ENCODE data around the gene PSG1. TPM values are rescaled to one million over a fixed set of nuclear protein-coding genes. Genes with fewer than 3 reads are reported as not detected.
"Not testable (repeated sequence)": the region's sequence is repeated elsewhere in the genome, so short reads cannot be mapped to it uniquely, and the experiment has no call there.

Gene PSG1
- total RNA-seq, 2 donors from 2014 or later: not detected

GRCh38 chr19:42875881-42876280 is 3.6 kb downstream of the PSG1 start:
- H3K9me3 ChIP-seq; H3K4me1 ChIP-seq; H3K27ac ChIP-seq; DNase-seq; H3K36me3 ChIP-seq (replicated peaks in 1 of 2; ENCODE audit: insufficient read depth in 1 of 2, low read depth in 2 of 2); intact Hi-C loops (cut with DNase I); H3K4me3 ChIP-seq; ATAC-seq; H3K27me3 ChIP-seq: not testable (repeated sequence)
- 0 to 25% methylated on average over 1 of the region's 1 CpG for WGBS, 2 donors

- H3K9me3 ChIP-seq; ATAC-seq; H3K4me1 ChIP-seq; DNase-seq; H3K27me3 ChIP-seq; intact Hi-C loops (cut with DNase I); H3K36me3 ChIP-seq (replicated peaks in 1 of 2; ENCODE audit: insufficient read depth in 1 of 2, low read depth in 2 of 2); H3K4me3 ChIP-seq: not testable (repeated sequence)
- peak overlapping the region in 1 of 4 donors; percentile 10 for H3K27ac ChIP-seq
- 57% methylated on average over 4 of the region's 4 CpGs for WGBS, 2 donors
These were observed 4.4 kb downstream of the PSG1 start for GRCh38 chr19:42874901-42875813.

- H3K9me3 ChIP-seq; H3K27me3 ChIP-seq; H3K4me1 ChIP-seq; H3K36me3 ChIP-seq (replicated peaks in 1 of 2; ENCODE audit: insufficient read depth in 1 of 2, low read depth in 2 of 2); H3K4me3 ChIP-seq; intact Hi-C loops (cut with DNase I); H3K27ac ChIP-seq; DNase-seq; ATAC-seq: not testable (repeated sequence)
- WGBS, 2 donors: 64 to 73% methylated on average over 3 of the region's 3 CpGs
These were observed 5.4 kb downstream of the PSG1 start for GRCh38 chr19:42874136-42874535.

- H3K4me1 ChIP-seq: no peaks in the 10 kb centered on the region
- DNase-seq (no peak), ATAC-seq (no peak)
- no peaks in the 10 kb centered on the region for H3K36me3 ChIP-seq (replicated peaks in 1 of 2; ENCODE audit: insufficient read depth in 1 of 2, low read depth in 2 of 2)
- H3K27ac ChIP-seq: no peak overlapping the region
- no peak overlapping the region for H3K4me3 ChIP-seq
- no peaks in the 10 kb centered on the region for H3K9me3 ChIP-seq
- 44 to 50% methylated on average over 3 of the region's 3 CpGs for WGBS, 2 donors
- TF ChIP-seq POLR2A (IDR thresholded peaks at IDR 0.05) (no peak), CTCF (IDR thresholded peaks at IDR 0.05) (no peak)
- H3K27me3 ChIP-seq: no peaks in the 10 kb centered on the region
- intact Hi-C loops (cut with DNase I): no loop called here
These were observed 6.9 kb downstream of the PSG1 start for GRCh38 chr19:42872608-42873007.

- intact Hi-C loops (cut with DNase I): no loop called here
- no peaks in the 10 kb centered on the region for H3K27me3 ChIP-seq
- 54 to 62% methylated on average over 5 of the region's 5 CpGs for WGBS, 2 donors
- no peak overlapping the region for H3K27ac ChIP-seq
- TF ChIP-seq CTCF (IDR thresholded peaks at IDR 0.05) (no peak), POLR2A (IDR thresholded peaks at IDR 0.05) (no peak)
- no peak overlapping the region for H3K4me3 ChIP-seq
- ATAC-seq (no peak), DNase-seq (no peak)
- peaks cover 2% of the 10 kb centered on the region for H3K4me1 ChIP-seq
- no peaks in the 10 kb centered on the region for H3K36me3 ChIP-seq (replicated peaks in 1 of 2; ENCODE audit: insufficient read depth in 1 of 2, low read depth in 2 of 2)
- H3K9me3 ChIP-seq: no peaks in the 10 kb centered on the region
These were observed 22.0 kb downstream of the PSG1 start for GRCh38 chr19:42857544-42857867.

- intact Hi-C loops (cut with DNase I); ATAC-seq; H3K36me3 ChIP-seq (replicated peaks in 1 of 2; ENCODE audit: insufficient read depth in 1 of 2, low read depth in 2 of 2); H3K4me3 ChIP-seq; H3K27me3 ChIP-seq; H3K4me1 ChIP-seq; DNase-seq; H3K27ac ChIP-seq; H3K9me3 ChIP-seq: not testable (repeated sequence)
- peak in 4 of 7 experiments; percentile 19 to 36 (median 28) for TF ChIP-seq CTCF (IDR thresholded peaks at IDR 0.05)
- WGBS, 2 donors: 60 to 73% methylated on average over 17 to 19 of the region's 19 CpGs
These were observed 22.5 kb downstream of the PSG1 start for GRCh38 chr19:42856866-42857543.

GRCh38 chr19:42854745-42855144 is 24.8 kb downstream of the PSG1 start:
- DNase-seq; H3K9me3 ChIP-seq; H3K36me3 ChIP-seq (replicated peaks in 1 of 2; ENCODE audit: insufficient read depth in 1 of 2, low read depth in 2 of 2); H3K4me3 ChIP-seq; ATAC-seq; H3K27ac ChIP-seq; H3K27me3 ChIP-seq; intact Hi-C loops (cut with DNase I): not testable (repeated sequence)
- 70 to 74% methylated on average over 1 to 3 of the region's 3 CpGs for WGBS, 2 donors
- peaks cover 13% of the 10 kb centered on the region for H3K4me1 ChIP-seq

GRCh38 chr19:42853231-42853630 is 26.3 kb downstream of the PSG1 start:
- H3K9me3 ChIP-seq; intact Hi-C loops (cut with DNase I); H3K4me3 ChIP-seq; ATAC-seq; H3K27me3 ChIP-seq; DNase-seq; H3K36me3 ChIP-seq (replicated peaks in 1 of 2; ENCODE audit: insufficient read depth in 1 of 2, low read depth in 2 of 2): not testable (repeated sequence)
- 32 to 68% methylated on average over 1 of the region's 1 CpG for WGBS, 2 donors
- H3K4me1 ChIP-seq: peaks cover 13% of the 10 kb centered on the region
- peak overlapping the region in 1 of 4 donors; percentile 33 for H3K27ac ChIP-seq

- intact Hi-C loops (cut with DNase I); DNase-seq; ATAC-seq; H3K27me3 ChIP-seq; H3K9me3 ChIP-seq; H3K4me3 ChIP-seq; H3K36me3 ChIP-seq (replicated peaks in 1 of 2; ENCODE audit: insufficient read depth in 1 of 2, low read depth in 2 of 2): not testable (repeated sequence)
- Histone ChIP-seq H3K4me1 (peaks cover 13% of the 10 kb centered on the region), H3K27ac (peak overlapping the region in 2 of 4 donors; percentile 28 to 33)
These were observed 26.7 kb downstream of the PSG1 start for GRCh38 chr19:42852821-42853220.

Measured in body of pancreas (tissue), 4 donors.